ENCODE data around the gene MYRIP.

Gene MYRIP

DNA sequence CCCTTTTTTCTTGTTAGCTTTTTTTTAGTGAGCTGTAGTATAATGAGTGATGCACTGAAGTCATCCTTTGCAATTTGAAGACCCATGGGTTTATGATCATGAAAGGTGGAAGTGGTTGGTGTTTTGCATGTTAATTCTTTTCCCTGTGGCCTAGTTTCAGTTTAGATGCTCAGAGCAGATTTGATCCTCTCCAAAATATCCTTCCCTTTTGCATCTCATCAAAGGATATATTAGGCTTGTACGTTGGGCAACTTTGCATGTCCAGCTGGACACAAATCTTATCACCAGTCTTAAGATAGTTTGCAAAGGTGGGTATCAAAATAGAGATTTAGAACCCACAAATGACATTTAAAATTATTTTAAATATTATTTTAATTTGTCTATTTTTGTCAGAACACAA, 72.7 kb downstream of the MYRIP start:
- Histone ChIP-seq H3K27ac (ENCODE audit: insufficient read depth, low read length, poor library complexity, severe bottlenecking) (no peak overlapping the region), H3K4me3 (ENCODE audit: insufficient read depth, low read depth, low read length, poor library complexity, severe bottlenecking) (no peak overlapping the region), H3K27me3 (replicated peaks; ENCODE audit: control insufficient read depth, insufficient read depth, low read length, poor library complexity, severe bottlenecking) (no peaks in the 10 kb centered on the region), H3K4me1 (ENCODE audit: control insufficient read depth, insufficient read depth, low read length, poor library complexity, severe bottlenecking) (no peaks in the 10 kb centered on the region), H3K9me3 (ENCODE audit: control insufficient read depth, low read length) (no peaks in the 10 kb centered on the region), H3K36me3 (ENCODE audit: control insufficient read depth, insufficient read depth, low read length) (no peaks in the 10 kb centered on the region)
- no peak for DNase-seq

DNA sequence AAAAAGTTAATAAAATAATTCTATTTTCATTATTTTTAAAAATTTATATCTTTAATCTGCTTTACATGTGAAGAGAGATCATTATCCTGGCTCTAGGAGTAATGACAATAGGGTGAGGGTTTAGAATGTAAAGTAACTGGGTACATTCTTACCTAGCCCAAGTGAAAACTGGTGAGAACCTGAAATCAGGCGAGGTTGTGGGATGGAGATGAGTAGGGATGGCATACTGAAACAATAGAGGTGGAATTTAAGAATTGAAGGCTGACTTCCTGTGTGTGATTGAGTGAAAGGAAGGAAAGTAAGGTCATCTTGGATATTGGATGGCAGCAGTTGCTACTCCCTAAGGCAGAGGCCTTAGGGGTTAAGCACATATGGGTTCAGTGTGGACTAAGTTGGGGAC, 82.7 kb downstream of the MYRIP start:
- H3K27ac ChIP-seq (ENCODE audit: insufficient read depth, low read length, poor library complexity, severe bottlenecking), result no peak overlapping the region
- no peaks in the 10 kb centered on the region for H3K9me3 ChIP-seq (ENCODE audit: control insufficient read depth, low read length)
- H3K4me3 ChIP-seq (ENCODE audit: insufficient read depth, low read depth, low read length, poor library complexity, severe bottlenecking), result no peak overlapping the region
- no peaks in the 10 kb centered on the region for H3K36me3 ChIP-seq (ENCODE audit: control insufficient read depth, insufficient read depth, low read length)
- H3K4me1 ChIP-seq (ENCODE audit: control insufficient read depth, insufficient read depth, low read length, poor library complexity, severe bottlenecking), result no peaks in the 10 kb centered on the region
- no peaks in the 10 kb centered on the region for H3K27me3 ChIP-seq (replicated peaks; ENCODE audit: control insufficient read depth, insufficient read depth, low read length, poor library complexity, severe bottlenecking)
- DNase-seq, result no peak

DNA sequence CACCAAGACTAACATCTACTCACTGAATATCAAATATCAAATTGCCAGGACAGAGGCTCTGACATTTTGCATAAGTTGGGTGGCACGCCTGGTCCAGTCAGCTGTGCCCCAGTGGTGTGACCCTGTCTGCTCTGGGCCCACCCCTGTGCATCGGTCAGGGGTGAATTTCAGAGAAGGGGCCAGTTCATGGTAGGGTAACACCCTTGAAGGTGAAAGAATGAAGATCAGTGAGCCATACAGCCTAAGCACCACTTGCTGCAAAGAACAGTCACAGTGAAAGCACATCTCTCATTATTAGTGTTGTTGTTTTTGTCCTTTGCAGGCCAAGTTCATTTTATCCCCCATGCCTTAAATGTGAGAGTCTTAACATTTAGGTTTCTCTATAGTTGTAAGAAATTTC, 86.8 kb downstream of the MYRIP start:
- no peak for DNase-seq

DNA sequence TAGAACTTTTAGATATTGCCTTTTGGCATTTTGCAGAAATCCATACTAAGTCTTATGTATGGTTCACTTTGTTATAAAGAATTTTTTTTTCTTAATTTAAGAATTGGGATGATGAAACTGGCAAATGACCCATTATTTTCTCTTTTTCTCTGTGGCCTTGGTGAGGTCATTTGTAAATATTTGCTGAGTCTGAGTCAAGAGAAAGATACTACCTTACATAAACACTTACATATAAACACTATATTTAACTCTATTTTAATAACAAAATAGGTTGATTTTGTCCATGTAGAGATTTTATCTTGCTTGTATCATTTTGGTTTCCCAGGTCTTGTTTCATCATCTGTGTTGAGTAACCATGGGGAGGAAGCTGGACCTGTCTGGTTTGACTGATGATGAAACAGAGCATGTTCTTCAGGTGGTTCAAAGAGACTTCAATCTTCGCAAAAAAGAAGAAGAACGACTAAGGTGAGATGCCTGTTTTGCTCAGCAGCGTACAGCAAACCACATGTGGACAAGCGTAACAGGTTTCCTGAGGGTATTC, 91.1 kb downstream of the MYRIP start:
- no peaks in the 10 kb centered on the region for H3K27me3 ChIP-seq (replicated peaks; ENCODE audit: control insufficient read depth, insufficient read depth, low read length, poor library complexity, severe bottlenecking)
- no peaks in the 10 kb centered on the region for H3K4me1 ChIP-seq (ENCODE audit: control insufficient read depth, insufficient read depth, low read length, poor library complexity, severe bottlenecking)
- no peak overlapping the region for H3K4me3 ChIP-seq (ENCODE audit: insufficient read depth, low read depth, low read length, poor library complexity, severe bottlenecking)
- no peaks in the 10 kb centered on the region for H3K9me3 ChIP-seq (ENCODE audit: control insufficient read depth, low read length)
- no peak overlapping the region for H3K27ac ChIP-seq (ENCODE audit: insufficient read depth, low read length, poor library complexity, severe bottlenecking)
- no peak for DNase-seq
- no peaks in the 10 kb centered on the region for H3K36me3 ChIP-seq (ENCODE audit: control insufficient read depth, insufficient read depth, low read length)

More for the DNA sequence above, 86.8 kb downstream of the MYRIP start:
- no peaks in the 10 kb centered on the region for H3K36me3 ChIP-seq (ENCODE audit: control insufficient read depth, insufficient read depth, low read length)
- H3K9me3 ChIP-seq (ENCODE audit: control insufficient read depth, low read length), result no peaks in the 10 kb centered on the region
- H3K4me1 ChIP-seq (ENCODE audit: control insufficient read depth, insufficient read depth, low read length, poor library complexity, severe bottlenecking), result no peaks in the 10 kb centered on the region
- H3K27me3 ChIP-seq (replicated peaks; ENCODE audit: control insufficient read depth, insufficient read depth, low read length, poor library complexity, severe bottlenecking), result no peaks in the 10 kb centered on the region
- no peak overlapping the region for H3K27ac ChIP-seq (ENCODE audit: insufficient read depth, low read length, poor library complexity, severe bottlenecking)
- no peak overlapping the region for H3K4me3 ChIP-seq (ENCODE audit: insufficient read depth, low read depth, low read length, poor library complexity, severe bottlenecking)

DNA sequence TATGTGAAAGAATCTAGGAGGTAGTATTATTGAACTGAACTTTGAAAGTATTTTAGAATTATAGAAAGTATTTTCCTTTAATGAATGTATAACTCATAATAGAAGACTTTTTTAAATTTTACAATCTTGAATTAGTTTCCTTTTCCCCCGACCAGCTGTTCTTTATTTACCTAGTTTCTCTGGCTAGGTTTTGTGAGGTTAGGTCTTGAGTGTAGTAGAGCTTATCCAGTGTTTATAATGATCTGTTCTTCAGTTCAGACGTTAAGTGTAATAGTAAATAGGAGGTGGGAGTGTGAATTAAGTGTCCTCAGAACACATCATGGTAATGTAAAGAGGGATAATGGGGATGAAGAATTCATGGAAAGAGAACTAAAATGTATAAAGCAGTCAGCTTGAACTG, 93.8 kb downstream of the MYRIP start:
- H3K4me1 ChIP-seq (ENCODE audit: control insufficient read depth, insufficient read depth, low read length, poor library complexity, severe bottlenecking), result no peaks in the 10 kb centered on the region

DNA sequence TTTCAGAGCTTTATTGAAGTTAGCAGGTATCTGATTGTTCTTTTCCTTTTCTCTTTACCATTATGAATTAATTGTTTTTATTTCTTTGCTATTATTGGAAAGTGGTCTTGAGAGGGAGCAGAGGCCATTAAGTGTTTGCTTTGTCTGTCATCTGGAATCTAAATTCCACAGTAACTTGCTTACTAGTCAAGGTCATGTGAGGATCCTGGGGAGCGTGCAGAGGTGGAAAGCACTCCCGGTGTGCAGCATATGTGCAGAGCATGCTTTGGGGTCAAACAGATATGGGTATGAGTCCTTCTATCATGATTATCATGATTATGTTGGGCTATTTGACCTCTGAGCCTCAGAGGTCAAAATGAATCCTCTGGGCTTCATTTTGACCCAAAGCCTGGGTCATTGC, 96.4 kb downstream of the MYRIP start:
- H3K36me3 ChIP-seq (ENCODE audit: control insufficient read depth, insufficient read depth, low read length), result no peaks in the 10 kb centered on the region
- H3K27me3 ChIP-seq (replicated peaks; ENCODE audit: control insufficient read depth, insufficient read depth, low read length, poor library complexity, severe bottlenecking), result no peaks in the 10 kb centered on the region
- no peaks in the 10 kb centered on the region for H3K4me1 ChIP-seq (ENCODE audit: control insufficient read depth, insufficient read depth, low read length, poor library complexity, severe bottlenecking)
- DNase-seq, result no peak
- H3K4me3 ChIP-seq (ENCODE audit: insufficient read depth, low read depth, low read length, poor library complexity, severe bottlenecking), result no peak overlapping the region
- no peaks in the 10 kb centered on the region for H3K9me3 ChIP-seq (ENCODE audit: control insufficient read depth, low read length)
- H3K27ac ChIP-seq (ENCODE audit: insufficient read depth, low read length, poor library complexity, severe bottlenecking), result no peak overlapping the region

More for the DNA sequence above, 93.8 kb downstream of the MYRIP start:
- no peak for DNase-seq
- Histone ChIP-seq H3K36me3 (ENCODE audit: control insufficient read depth, insufficient read depth, low read length) (no peaks in the 10 kb centered on the region), H3K9me3 (ENCODE audit: control insufficient read depth, low read length) (no peaks in the 10 kb centered on the region), H3K27ac (ENCODE audit: insufficient read depth, low read length, poor library complexity, severe bottlenecking) (no peak overlapping the region), H3K27me3 (replicated peaks; ENCODE audit: control insufficient read depth, insufficient read depth, low read length, poor library complexity, severe bottlenecking) (no peaks in the 10 kb centered on the region), H3K4me3 (ENCODE audit: insufficient read depth, low read depth, low read length, poor library complexity, severe bottlenecking) (no peak overlapping the region)

DNA sequence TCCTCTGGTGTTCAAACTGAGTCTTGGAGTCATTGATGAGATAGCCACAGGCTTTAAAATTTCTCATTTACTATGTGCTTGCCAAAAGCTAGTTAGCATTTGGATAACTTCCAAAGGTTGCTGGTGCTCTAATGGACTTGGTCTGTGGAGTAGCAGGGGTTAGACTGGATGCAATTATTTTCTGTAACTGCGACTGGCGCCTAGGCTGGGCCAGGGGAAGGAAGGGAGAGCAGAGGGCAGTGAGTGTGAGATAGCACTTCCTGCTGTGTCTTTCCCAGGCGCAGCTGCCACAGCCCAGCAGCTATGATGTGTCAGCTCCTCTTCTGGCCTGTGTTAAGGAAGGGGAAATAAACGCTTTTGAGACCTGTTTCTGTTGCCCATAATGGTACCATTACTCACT, 98.6 kb downstream of the MYRIP start:
- no peak overlapping the region for H3K4me3 ChIP-seq (ENCODE audit: insufficient read depth, low read depth, low read length, poor library complexity, severe bottlenecking)
- DNase-seq, result no peak
- H3K4me1 ChIP-seq (ENCODE audit: control insufficient read depth, insufficient read depth, low read length, poor library complexity, severe bottlenecking), result no peaks in the 10 kb centered on the region

DNA sequence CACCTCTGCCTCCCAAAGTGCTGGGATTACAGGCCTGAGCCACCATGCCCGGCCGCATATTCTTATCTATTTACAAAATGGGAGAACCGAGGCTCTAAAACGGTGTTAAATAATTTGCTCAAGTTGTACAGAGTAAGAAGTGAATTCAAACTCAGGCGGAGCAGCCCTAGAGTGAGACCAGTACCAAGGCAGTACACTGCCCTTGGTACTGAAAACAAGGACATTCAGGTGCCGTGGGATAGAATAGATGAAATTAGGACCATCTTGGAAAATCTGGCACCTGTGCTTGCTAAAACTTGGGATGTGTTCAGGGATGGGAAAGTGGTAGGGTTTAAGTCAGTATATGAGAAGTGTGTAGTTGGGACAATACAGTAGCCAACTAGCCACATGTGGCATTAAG, 100.7 kb downstream of the MYRIP start:
- H3K4me1 ChIP-seq (ENCODE audit: control insufficient read depth, insufficient read depth, low read length, poor library complexity, severe bottlenecking), result no peaks in the 10 kb centered on the region
- no peaks in the 10 kb centered on the region for H3K9me3 ChIP-seq (ENCODE audit: control insufficient read depth, low read length)
- no peaks in the 10 kb centered on the region for H3K36me3 ChIP-seq (ENCODE audit: control insufficient read depth, insufficient read depth, low read length)
- DNase-seq, result no peak
- no peaks in the 10 kb centered on the region for H3K27me3 ChIP-seq (replicated peaks; ENCODE audit: control insufficient read depth, insufficient read depth, low read length, poor library complexity, severe bottlenecking)
- no peak overlapping the region for H3K27ac ChIP-seq (ENCODE audit: insufficient read depth, low read length, poor library complexity, severe bottlenecking)
- no peak overlapping the region for H3K4me3 ChIP-seq (ENCODE audit: insufficient read depth, low read depth, low read length, poor library complexity, severe bottlenecking)

More for the DNA sequence above, 98.6 kb downstream of the MYRIP start:
- H3K36me3 ChIP-seq (ENCODE audit: control insufficient read depth, insufficient read depth, low read length), result no peaks in the 10 kb centered on the region
- no peaks in the 10 kb centered on the region for H3K27me3 ChIP-seq (replicated peaks; ENCODE audit: control insufficient read depth, insufficient read depth, low read length, poor library complexity, severe bottlenecking)
- no peaks in the 10 kb centered on the region for H3K9me3 ChIP-seq (ENCODE audit: control insufficient read depth, low read length)
- H3K27ac ChIP-seq (ENCODE audit: insufficient read depth, low read length, poor library complexity, severe bottlenecking), result no peak overlapping the region

DNA sequence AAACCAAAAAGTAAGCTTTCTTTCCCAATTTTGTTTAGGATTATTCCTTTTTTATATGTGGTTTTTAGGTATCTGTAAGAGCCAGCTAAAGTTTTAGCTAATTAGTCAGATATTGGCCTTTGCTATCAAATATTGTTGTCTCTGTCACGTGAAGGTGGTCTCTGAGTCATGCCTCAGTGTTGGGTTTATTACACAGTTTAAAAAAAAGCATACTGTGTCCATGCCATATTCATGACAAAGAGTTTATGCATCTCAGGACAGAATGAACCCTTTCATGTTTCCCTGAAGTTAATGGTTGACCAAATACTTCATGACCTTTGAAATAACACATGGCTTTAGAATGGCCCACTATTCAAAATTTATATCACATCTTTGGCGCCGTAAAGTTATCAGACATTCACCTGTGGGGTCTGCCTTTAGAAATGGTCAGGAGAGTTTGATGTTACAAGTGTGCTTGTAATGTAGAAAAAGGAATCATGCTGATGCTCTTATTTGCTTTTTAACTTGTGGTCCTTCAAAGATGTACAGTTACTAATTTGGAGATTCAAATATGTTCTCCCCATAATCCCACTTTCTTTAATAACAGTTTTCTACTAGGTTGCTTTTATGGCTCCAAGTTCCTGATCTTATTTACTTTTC, 101.5 kb downstream of the MYRIP start:
- Histone ChIP-seq H3K9me3 (ENCODE audit: control insufficient read depth, low read length) (no peaks in the 10 kb centered on the region), H3K27ac (ENCODE audit: insufficient read depth, low read length, poor library complexity, severe bottlenecking) (no peak overlapping the region), H3K4me3 (ENCODE audit: insufficient read depth, low read depth, low read length, poor library complexity, severe bottlenecking) (no peak overlapping the region), H3K36me3 (ENCODE audit: control insufficient read depth, insufficient read depth, low read length) (no peaks in the 10 kb centered on the region), H3K4me1 (ENCODE audit: control insufficient read depth, insufficient read depth, low read length, poor library complexity, severe bottlenecking) (no peaks in the 10 kb centered on the region), H3K27me3 (replicated peaks; ENCODE audit: control insufficient read depth, insufficient read depth, low read length, poor library complexity, severe bottlenecking) (no peaks in the 10 kb centered on the region)
- DNase-seq, result no peak

DNA sequence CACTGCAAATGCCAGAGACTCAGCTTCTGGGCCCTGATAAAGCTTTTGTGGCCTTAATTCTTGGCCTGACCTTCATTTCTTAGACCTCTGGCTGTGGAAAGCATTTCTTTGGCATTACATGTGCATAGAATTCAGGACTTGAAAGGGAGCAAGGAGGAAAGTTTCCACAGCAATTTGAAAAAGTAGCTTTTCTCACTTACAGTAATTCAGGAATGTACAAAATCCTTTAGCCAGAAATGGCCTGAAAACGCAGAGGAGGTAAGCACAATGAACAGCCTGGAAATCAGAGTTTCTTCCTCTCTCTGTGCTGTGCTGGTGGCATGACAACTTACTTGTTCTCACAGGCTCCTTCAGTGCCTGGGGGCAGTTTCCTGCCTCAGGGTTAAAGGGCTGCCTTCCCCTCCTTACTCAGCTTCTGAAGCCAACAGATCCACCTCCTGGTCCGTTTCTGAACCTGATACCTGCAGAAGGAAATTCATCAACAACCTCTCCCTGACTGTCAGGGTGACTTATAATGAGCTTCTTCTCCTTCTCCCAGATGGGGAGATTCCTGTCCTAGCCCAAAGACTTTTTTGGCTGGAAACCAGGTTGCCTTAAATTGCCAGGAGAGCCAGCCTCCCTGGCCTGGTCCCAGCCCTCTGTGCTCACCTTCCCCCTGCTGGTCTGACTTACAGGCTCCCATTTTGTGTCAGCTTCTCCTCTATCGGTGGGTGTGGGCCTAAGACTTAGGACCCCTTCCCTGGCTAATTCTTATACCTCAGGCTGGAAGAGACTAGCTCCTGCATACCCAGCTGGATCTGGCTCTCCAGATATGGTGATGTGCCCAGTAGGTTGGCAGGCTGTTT, 102.3 kb downstream of the MYRIP start:
- Histone ChIP-seq H3K36me3 (ENCODE audit: control insufficient read depth, insufficient read depth, low read length) (no peaks in the 10 kb centered on the region), H3K4me3 (ENCODE audit: insufficient read depth, low read depth, low read length, poor library complexity, severe bottlenecking) (no peak overlapping the region), H3K4me1 (ENCODE audit: control insufficient read depth, insufficient read depth, low read length, poor library complexity, severe bottlenecking) (no peaks in the 10 kb centered on the region), H3K9me3 (ENCODE audit: control insufficient read depth, low read length) (no peaks in the 10 kb centered on the region), H3K27me3 (replicated peaks; ENCODE audit: control insufficient read depth, insufficient read depth, low read length, poor library complexity, severe bottlenecking) (no peaks in the 10 kb centered on the region), H3K27ac (ENCODE audit: insufficient read depth, low read length, poor library complexity, severe bottlenecking) (no peak overlapping the region)
- DNase-seq, result no peak

Data from effector memory CD4-positive, alpha-beta T cell (primary cell).